Caco-2 (cell line): ENCODE results near the gene CAMK2G. TPM values are rescaled to one million over a fixed set of nuclear protein-coding genes. Genes with fewer than 3 reads are reported as not detected.
"Not testable (repeated sequence)": the region's sequence is repeated elsewhere in the genome, so short reads cannot be mapped to it uniquely, and the experiment has no call there.

Source experiments
- BruUV-seq: library from RNA; stranded (reverse); fragments of 400-500 nt; replicated peaks from 2 replicates; lab custom pipeline; 2021; lab: Mats Ljungman, UMichigan
- CTCF ChIA-PET: fragments of 300-600 bp; sonication (Branson Sonifier 250); formaldehyde crosslinking; loops from one replicate; lab custom pipeline; 2022; ENCODE audit warnings: antibody characterized with exemption; lab: Charles Lee
- POLR2A ChIA-PET: fragments of 300-600 bp; sonication (Branson Sonifier 250); formaldehyde crosslinking; loops from one replicate; lab custom pipeline; 2022; ENCODE audit warnings: antibody characterized with exemption; lab: Charles Lee
- DNase-seq, 2 experiments: peaks; one replicate each; pipeline versions ENCODE4 v3.0.0 to v3.0.0-alpha.2; 2020 to 2022
- H3K27me3 ChIP-seq: replicated peaks from 2 replicates; pipeline ENCODE4 v1.6.0; 2011; ENCODE audit warnings: low read length; ENCODE audit not compliant: control insufficient read depth, insufficient read depth
- H3K36me3 ChIP-seq: 2 replicates; pipeline ENCODE4 v1.5.1; 2011; ENCODE audit warnings: low read length; ENCODE audit not compliant: control insufficient read depth, insufficient read depth
- H3K4me1 ChIP-seq: fragments of 250-450 bp; sonication (Bioruptor Pico); 2 replicates; pipeline ENCODE4 v1.5.1; 2020; ENCODE audit warnings: mild to moderate bottlenecking
- H3K4me3 ChIP-seq: 2 replicates; pipeline ENCODE4 v1.5.1; 2011; ENCODE audit warnings: low read depth, mild to moderate bottlenecking, control low read depth, low read length
- H3K9me3 ChIP-seq: fragments of 250-450 bp; sonication (Bioruptor Pico); 2 replicates; pipeline ENCODE4 v1.5.1; 2020; ENCODE audit warnings: mild to moderate bottlenecking, moderate library complexity
- H3K27ac Mint-ChIP-seq: one replicate; pipeline ENCODE4 v1.8.0; 2022; ENCODE audit warnings: mixed read lengths; ENCODE audit not compliant: unreplicated experiment
- H3K27me3 Mint-ChIP-seq: one replicate; pipeline ENCODE4 v1.8.0; 2022; ENCODE audit warnings: mixed read lengths; ENCODE audit not compliant: insufficient read depth, unreplicated experiment
- H3K36me3 Mint-ChIP-seq: one replicate; pipeline ENCODE4 v1.8.0; 2022; ENCODE audit warnings: mild to moderate bottlenecking, mixed read lengths; ENCODE audit not compliant: insufficient read depth, unreplicated experiment
- H3K4me1 Mint-ChIP-seq: one replicate; pipeline ENCODE4 v1.8.0; 2022; ENCODE audit warnings: low read depth, mixed read lengths; ENCODE audit not compliant: unreplicated experiment
- H3K4me3 Mint-ChIP-seq: one replicate; pipeline ENCODE4 v1.8.0; 2022; ENCODE audit warnings: mild to moderate bottlenecking, moderate library complexity, mixed read lengths; ENCODE audit not compliant: unreplicated experiment
- H3K9me3 Mint-ChIP-seq: one replicate; pipeline ENCODE4 v1.8.0; 2022; ENCODE audit warnings: mixed read lengths; ENCODE audit not compliant: unreplicated experiment
- intact Hi-C: fragments of 100-400 bp; cut with micrococcal nuclease; formaldehyde crosslinking; loops from one replicate; pipeline ENCODE4 v1.10.0; 2022; ENCODE audit not compliant: unreplicated experiment
- total RNA-seq: library from RNA; stranded (reverse); gene quantifications from 2 replicates; pipeline ENCODE4 v1.2.3, GENCODE V29; 2022
- TF ChIP-seq, protein P1 (sequence below), 2 experiments: fragments of 200-600 bp in 1 of 2; IDR thresholded peaks; 1 replicate in 1 of 2; 2 replicates in 1 of 2; pipeline versions ENCODE4 v1.5.1 to v1.8.0; 2011 to 2022; ENCODE audit warnings: antibody characterized with exemption in 1 of 2, control low read depth in 1 of 2, inconsistent platforms in 1 of 2, low read depth in 1 of 2, low read length in 1 of 2, mild to moderate bottlenecking in 1 of 2, moderate library complexity in 1 of 2; ENCODE audit not compliant: insufficient read depth in 1 of 2, severe bottlenecking in 1 of 2, unreplicated experiment in 1 of 2

CAMK2G gene
- total RNA-seq, 1 experiment from 2014 or later = 78.8 TPM

DNA sequence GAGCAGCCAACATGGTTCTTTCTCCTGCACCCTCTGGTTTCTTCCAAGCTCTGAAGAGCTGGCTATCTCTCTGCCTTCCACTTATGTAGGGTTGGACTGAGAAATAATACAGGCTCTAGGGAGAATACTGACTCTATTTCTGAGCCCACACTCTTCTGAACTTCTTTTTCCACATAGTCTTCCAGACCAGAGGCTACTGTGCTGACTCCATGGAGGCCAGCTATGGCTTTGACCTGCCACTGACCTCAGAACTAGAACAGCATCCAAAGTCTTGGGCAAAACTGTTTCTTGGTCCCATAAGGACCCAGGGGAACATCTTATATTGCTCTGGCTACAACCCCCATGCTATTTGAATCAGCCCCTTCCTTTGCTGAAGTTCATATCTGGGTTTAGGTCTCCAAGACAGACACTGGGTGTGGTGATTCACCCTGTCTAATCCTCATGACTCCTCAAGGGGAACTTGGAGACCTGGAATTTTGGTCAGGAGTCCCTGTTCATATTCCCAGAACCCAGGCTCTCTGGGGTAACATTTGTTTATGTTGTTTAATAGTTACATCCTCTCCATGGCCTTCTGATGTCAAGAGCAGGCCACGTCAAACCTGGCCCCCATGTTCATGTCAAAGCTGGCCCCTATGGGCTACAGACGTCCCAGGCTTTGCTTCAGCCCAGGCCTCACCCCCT lies 24.5 kb upstream of the CAMK2G start:
- no peak overlapping the region for H3K4me3 ChIP-seq
- ChIA-PET CTCF (interaction anchor here (0.8 to 1.0 kb wide), 4 partner anchors 13 to 183 kb away, joined by 3 to 5 read pairs (median 3); a partner anchor contains a TSS), POLR2A (no interaction called here)
- Mint-ChIP-seq H3K27me3 (no peaks in the 10 kb centered on the region), H3K4me3 (no peak overlapping the region), H3K9me3 (no peaks in the 10 kb centered on the region), H3K27ac (no peak overlapping the region), H3K4me1 (peaks cover 20% of the 10 kb centered on the region), H3K36me3 (no peaks in the 10 kb centered on the region)
- BruUV-seq = no TSS peak
- H3K27me3 ChIP-seq = no peaks in the 10 kb centered on the region
- DNase-seq = no peak
- TF ChIP-seq, protein P1, sequence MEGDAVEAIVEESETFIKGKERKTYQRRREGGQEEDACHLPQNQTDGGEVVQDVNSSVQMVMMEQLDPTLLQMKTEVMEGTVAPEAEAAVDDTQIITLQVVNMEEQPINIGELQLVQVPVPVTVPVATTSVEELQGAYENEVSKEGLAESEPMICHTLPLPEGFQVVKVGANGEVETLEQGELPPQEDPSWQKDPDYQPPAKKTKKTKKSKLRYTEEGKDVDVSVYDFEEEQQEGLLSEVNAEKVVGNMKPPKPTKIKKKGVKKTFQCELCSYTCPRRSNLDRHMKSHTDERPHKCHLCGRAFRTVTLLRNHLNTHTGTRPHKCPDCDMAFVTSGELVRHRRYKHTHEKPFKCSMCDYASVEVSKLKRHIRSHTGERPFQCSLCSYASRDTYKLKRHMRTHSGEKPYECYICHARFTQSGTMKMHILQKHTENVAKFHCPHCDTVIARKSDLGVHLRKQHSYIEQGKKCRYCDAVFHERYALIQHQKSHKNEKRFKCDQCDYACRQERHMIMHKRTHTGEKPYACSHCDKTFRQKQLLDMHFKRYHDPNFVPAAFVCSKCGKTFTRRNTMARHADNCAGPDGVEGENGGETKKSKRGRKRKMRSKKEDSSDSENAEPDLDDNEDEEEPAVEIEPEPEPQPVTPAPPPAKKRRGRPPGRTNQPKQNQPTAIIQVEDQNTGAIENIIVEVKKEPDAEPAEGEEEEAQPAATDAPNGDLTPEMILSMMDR (IDR thresholded peaks at IDR 0.05; ENCODE audit: insufficient read depth in 1 of 2, low read depth in 1 of 2, low read length in 1 of 2, severe bottlenecking in 1 of 2, unreplicated experiment in 1 of 2) = no peak
- intact Hi-C loops = no loop called here
- no peaks in the 10 kb centered on the region for H3K36me3 ChIP-seq
- no peaks in the 10 kb centered on the region for H3K9me3 ChIP-seq
- H3K4me1 ChIP-seq = peaks cover 15% of the 10 kb centered on the region

DNA sequence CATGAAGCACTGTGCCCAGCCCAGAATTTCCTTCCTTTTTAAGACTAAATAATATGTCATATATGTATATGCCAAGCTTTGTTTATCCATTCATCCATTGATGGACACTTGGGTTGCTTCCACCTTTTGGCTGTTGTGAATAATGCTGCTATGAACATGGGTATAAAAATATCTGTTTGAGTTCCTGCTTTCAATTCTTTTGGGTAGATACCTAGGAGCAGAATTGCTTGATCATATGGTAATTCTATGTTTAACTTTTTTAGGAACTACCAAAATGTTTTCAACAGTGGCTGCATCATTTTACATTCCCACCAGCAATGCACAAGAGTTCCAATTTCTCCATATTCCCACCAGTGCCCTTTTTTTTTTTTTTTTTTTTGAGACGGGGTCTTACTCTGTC lies 23.3 kb upstream of the CAMK2G start:
- ChIA-PET CTCF (no interaction called here), POLR2A (no interaction called here)
- H3K27ac Mint-ChIP-seq = no peak overlapping the region
- Histone ChIP-seq H3K4me1 (peaks cover 15% of the 10 kb centered on the region), H3K9me3 (no peaks in the 10 kb centered on the region), H3K27me3 (no peaks in the 10 kb centered on the region), H3K36me3 (no peaks in the 10 kb centered on the region), H3K4me3 (no peak overlapping the region)
- no peaks in the 10 kb centered on the region for H3K9me3 Mint-ChIP-seq
- DNase-seq = no peak
- intact Hi-C loops = no loop called here
- H3K36me3 Mint-ChIP-seq = no peaks in the 10 kb centered on the region
- no TSS peak for BruUV-seq
- no peak overlapping the region for H3K4me3 Mint-ChIP-seq
- peaks cover 20% of the 10 kb centered on the region for H3K4me1 Mint-ChIP-seq
- TF ChIP-seq, protein P1 (IDR thresholded peaks at IDR 0.05; ENCODE audit: insufficient read depth in 1 of 2, low read depth in 1 of 2, low read length in 1 of 2, severe bottlenecking in 1 of 2, unreplicated experiment in 1 of 2) = no peak
- H3K27me3 Mint-ChIP-seq = no peaks in the 10 kb centered on the region

DNA sequence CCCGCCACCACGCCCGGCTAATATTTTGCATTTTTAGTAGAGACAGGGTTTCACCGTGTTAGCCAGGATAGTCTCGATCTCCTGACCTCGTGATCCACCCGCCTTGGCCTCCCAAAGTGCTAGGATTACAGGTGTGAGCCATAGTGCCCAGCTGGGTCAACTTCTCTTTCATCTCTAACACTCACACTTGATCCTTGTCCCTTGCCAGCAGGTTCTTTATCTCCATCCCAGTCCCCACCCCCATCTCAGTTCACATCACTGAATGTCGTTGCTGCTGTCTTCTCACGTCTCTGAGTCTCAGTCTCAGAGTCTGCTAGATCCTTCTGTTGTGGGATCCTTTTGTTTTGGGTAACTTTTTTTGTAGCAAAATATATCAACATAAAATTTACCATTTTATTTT lies 21.0 kb upstream of the CAMK2G start:
- CTCF ChIA-PET = not testable (repeated sequence)

More for the DNA sequence above, 21.0 kb upstream of the CAMK2G start:
- H3K36me3 Mint-ChIP-seq, DNase-seq, H3K9me3 Mint-ChIP-seq, POLR2A ChIA-PET, H3K4me3 Mint-ChIP-seq, H3K27me3 ChIP-seq, H3K4me3 ChIP-seq, H3K9me3 ChIP-seq, BruUV-seq, intact Hi-C loops, H3K27ac Mint-ChIP-seq, H3K36me3 ChIP-seq, H3K27me3 Mint-ChIP-seq: not testable (repeated sequence)
- peaks cover 12% of the 10 kb centered on the region for H3K4me1 Mint-ChIP-seq
- peaks cover 11% of the 10 kb centered on the region for H3K4me1 ChIP-seq
